Osteoblast (primary cell): ENCODE data around the gene PGS1. TPM values are rescaled to one million over a fixed set of nuclear protein-coding genes. Genes with fewer than 3 reads are reported as not detected.
"Not testable (repeated sequence)": the region's sequence is repeated elsewhere in the genome, so short reads cannot be mapped to it uniquely, and the experiment has no call there.

Experiments
- DNase-seq: peaks from one replicate; pipeline ENCODE4 v3.0.0; 2011; ENCODE audit warnings: low spot score, mixed read lengths; ENCODE audit not compliant: insufficient read length; ENCODE audit errors: missing footprints
- H2AFZ ChIP-seq: 2 replicates; pipeline ENCODE4 v1.6.0; 2011; ENCODE audit warnings: mild to moderate bottlenecking, low read length
- H3K27ac ChIP-seq: 2 replicates; pipeline ENCODE4 v1.5.1; 2011; ENCODE audit warnings: mild to moderate bottlenecking, low read depth, low read length, moderate library complexity
- H3K27me3 ChIP-seq: 2 replicates; pipeline ENCODE4 v1.6.0; 2012; ENCODE audit warnings: mild to moderate bottlenecking, control low read depth, inconsistent platforms, low read length, moderate library complexity; ENCODE audit not compliant: insufficient read depth
- H3K36me3 ChIP-seq: 2 replicates; pipeline ENCODE4 v1.5.1; 2011; ENCODE audit warnings: mild to moderate bottlenecking, low read length, control low read depth, moderate library complexity; ENCODE audit not compliant: insufficient read depth
- H3K4me1 ChIP-seq: 2 replicates; pipeline ENCODE4 v1.5.1; 2011; ENCODE audit warnings: mild to moderate bottlenecking, low read length, control low read depth, moderate library complexity; ENCODE audit not compliant: insufficient read depth
- H3K4me2 ChIP-seq: 2 replicates; pipeline ENCODE4 v1.6.0; 2011; ENCODE audit warnings: mild to moderate bottlenecking, low read length; ENCODE audit not compliant: insufficient read depth
- H3K4me3 ChIP-seq: fragments of 200-600 bp; sonication (generic); 3 replicates; pipeline ENCODE4 v1.5.1; 2012; ENCODE audit warnings: mild to moderate bottlenecking, low read length, inconsistent platforms; ENCODE audit not compliant: insufficient read depth
- H3K79me2 ChIP-seq: 2 replicates; pipeline ENCODE4 v1.6.0; 2012; ENCODE audit warnings: mild to moderate bottlenecking, low read length, control low read depth, inconsistent platforms; ENCODE audit not compliant: insufficient read depth
- H3K9me3 ChIP-seq: 2 replicates; pipeline ENCODE4 v1.5.1; 2011; ENCODE audit warnings: low read depth, low read length, control low read depth
- H4K20me1 ChIP-seq: 2 replicates; pipeline ENCODE4 v1.6.0; 2012; ENCODE audit warnings: mild to moderate bottlenecking, low read length, control low read depth; ENCODE audit not compliant: insufficient read depth
- total RNA-seq: library from RNA; depleted of rRNA; stranded (reverse); fragments of >200 nt; gene quantifications from 2 replicates; pipeline ENCODE4 v1.2.3, GENCODE V29; 2012
- TF ChIP-seq, protein P1 (sequence below): IDR thresholded peaks from 2 replicates; pipeline ENCODE4 v1.5.1; 2011; ENCODE audit warnings: mild to moderate bottlenecking, low read depth, low read length, moderate library complexity; ENCODE audit errors: extremely low read depth

The PGS1 gene, protein sequence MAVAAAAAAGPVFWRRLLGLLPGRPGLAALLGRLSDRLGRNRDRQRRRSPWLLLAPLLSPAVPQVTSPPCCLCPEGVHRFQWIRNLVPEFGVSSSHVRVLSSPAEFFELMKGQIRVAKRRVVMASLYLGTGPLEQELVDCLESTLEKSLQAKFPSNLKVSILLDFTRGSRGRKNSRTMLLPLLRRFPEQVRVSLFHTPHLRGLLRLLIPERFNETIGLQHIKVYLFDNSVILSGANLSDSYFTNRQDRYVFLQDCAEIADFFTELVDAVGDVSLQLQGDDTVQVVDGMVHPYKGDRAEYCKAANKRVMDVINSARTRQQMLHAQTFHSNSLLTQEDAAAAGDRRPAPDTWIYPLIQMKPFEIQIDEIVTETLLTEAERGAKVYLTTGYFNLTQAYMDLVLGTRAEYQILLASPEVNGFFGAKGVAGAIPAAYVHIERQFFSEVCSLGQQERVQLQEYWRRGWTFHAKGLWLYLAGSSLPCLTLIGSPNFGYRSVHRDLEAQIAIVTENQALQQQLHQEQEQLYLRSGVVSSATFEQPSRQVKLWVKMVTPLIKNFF
- 34.4 and 39.5 TPM in 2 replicates for total RNA-seq

DNA sequence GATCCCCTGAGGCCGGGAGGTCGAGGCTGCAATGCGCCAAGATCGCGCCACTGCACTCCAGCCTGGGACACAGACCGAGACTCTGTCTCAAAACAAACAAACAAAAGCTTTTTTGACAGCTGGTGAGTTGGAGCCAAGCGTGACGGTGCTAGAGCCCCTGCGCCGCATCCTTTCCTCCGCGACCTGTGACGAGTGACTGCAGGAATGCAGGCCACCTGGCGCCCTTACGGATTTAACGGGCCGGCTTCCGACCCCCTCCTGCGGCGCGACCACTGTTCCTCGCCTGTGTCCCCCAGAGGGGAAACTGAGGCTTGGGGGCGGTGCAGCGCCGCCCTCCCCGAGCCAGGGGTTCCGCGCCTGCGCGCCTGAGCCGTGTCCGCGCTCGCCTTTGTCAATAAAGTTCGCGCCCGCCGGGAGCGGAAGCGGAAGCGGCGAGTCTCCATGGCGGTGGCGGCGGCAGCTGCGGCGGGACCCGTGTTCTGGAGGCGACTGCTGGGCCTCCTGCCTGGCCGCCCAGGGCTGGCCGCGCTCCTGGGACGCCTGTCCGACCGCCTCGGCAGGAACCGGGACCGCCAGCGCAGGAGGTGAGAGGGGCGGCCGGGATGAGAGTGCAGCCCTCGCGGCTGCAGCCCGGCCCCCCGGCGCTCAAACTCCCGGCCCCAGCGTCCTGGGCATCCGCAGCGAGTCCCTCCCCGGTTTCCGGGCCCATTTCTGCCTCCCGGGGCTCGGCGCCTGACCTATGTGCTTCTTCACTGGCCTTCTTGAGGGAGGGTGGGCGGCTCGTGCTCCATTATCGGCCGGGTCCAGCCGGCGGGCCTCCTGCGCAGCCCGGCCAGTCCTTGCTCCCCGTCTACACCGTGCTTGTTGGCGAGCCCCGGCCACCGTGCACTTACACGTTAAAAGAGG lies at the start of gene PGS1:
Gene PGS1 (plus strand): TSS at position 425 of the 906 bp plus-strand sequence. CDS start 17 bp downstream, at position 442.
- Histone ChIP-seq H3K79me2 (peaks cover 50% of the 10 kb centered on the region), H3K27me3 (no peaks in the 10 kb centered on the region), H3K36me3 (peaks cover 7% of the 10 kb centered on the region), H3K4me2 (peak within 1 kb of the TSS; percentile 78), H2AFZ (peak within 1 kb of the TSS; percentile 93), H3K27ac (peak within 1 kb of the TSS; percentile 100), H3K9me3 (no peaks in the 10 kb centered on the region), H3K4me1 (peaks cover 58% of the 10 kb centered on the region), H3K4me3 (peak within 1 kb of the TSS; percentile 92), H4K20me1 (peaks cover 4% of the 10 kb centered on the region)
- TF ChIP-seq, protein P1, sequence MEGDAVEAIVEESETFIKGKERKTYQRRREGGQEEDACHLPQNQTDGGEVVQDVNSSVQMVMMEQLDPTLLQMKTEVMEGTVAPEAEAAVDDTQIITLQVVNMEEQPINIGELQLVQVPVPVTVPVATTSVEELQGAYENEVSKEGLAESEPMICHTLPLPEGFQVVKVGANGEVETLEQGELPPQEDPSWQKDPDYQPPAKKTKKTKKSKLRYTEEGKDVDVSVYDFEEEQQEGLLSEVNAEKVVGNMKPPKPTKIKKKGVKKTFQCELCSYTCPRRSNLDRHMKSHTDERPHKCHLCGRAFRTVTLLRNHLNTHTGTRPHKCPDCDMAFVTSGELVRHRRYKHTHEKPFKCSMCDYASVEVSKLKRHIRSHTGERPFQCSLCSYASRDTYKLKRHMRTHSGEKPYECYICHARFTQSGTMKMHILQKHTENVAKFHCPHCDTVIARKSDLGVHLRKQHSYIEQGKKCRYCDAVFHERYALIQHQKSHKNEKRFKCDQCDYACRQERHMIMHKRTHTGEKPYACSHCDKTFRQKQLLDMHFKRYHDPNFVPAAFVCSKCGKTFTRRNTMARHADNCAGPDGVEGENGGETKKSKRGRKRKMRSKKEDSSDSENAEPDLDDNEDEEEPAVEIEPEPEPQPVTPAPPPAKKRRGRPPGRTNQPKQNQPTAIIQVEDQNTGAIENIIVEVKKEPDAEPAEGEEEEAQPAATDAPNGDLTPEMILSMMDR = no peak
- peak; percentile 89 for DNase-seq

DNA sequence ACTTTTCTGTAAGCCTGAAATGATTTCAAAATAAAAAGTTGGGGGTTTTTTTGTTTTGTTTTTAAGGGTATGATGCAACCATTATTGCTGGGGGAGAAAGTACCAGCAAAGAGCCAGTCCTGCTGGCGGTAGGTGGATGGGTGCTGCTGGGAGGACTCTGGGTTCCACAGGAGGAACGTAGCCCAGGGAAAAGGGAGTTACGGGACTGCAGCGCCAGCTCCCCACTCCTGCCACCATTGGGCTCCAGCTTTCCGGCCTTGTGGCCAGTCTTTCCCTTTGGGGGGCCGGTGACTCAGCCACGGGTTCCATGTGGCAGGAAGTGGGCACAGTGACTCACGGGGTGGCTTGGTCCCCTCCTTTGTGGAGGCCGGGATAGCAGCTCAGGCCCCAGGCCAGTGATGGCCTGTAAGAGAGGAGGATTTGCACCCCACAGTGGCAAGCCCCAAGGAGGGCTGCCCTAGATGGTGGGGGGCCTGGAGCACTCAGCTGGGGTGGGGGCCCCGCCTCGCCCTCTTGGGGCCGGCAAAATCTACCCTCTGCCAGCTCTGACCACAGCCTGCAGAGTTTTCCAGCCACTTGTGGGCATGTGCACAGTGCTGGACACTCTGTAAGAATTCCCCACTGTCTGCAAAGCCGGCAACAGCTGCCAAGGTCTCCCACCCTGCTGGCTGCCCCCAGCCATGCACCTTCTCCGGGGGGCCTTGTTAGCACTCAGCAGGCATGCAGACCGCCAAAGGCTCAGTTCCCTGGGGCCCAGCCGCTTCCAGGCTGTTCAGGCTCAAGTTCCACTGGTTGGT lies 49.0 kb upstream of the PGS1 start:
- TF ChIP-seq, protein P1 = peak; percentile 13
- Histone ChIP-seq H3K27ac (peak overlapping the region; percentile 90), H3K27me3 (no peaks in the 10 kb centered on the region), H2AFZ (peak overlapping the region; percentile 73), H3K4me3 (no peak overlapping the region), H3K4me1 (peaks cover 47% of the 10 kb centered on the region), H4K20me1 (no peaks in the 10 kb centered on the region), H3K9me3 (no peaks in the 10 kb centered on the region), H3K36me3 (no peaks in the 10 kb centered on the region), H3K79me2 (no peaks in the 10 kb centered on the region), H3K4me2 (peak overlapping the region; percentile 60)
- DNase-seq = peak; percentile 94

DNA sequence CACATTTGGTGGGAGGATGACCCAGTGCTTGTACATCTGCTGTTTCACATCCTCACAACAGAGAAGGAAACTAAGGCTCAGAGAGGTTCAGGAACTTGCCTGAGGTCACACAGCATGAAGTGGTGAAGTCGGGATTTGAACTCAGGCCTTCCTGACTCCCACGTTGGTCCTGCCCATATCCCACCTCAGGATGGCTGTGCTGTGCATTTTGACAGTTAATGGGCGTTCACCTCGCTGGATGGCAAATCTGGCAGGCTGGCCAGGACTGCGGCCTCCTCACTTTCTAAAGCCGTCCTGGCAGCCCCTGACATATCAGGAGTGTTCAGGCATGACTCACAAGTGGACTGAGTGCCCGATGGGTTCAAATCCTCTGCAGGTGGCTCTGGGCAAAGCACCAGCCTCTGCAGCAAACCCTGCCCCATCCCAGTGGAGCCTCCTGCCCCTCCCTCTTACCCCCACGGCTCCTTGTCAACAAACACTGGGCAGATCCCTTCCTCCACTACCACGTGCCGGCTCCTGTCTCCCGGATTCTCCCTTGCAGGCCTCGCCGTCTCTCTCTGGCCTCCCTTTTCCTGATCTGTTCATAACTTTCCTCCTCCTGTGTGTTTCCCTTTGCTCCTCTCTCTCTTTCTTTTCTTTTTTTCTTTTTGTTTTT lies 47.8 kb upstream of the PGS1 start:
- TF ChIP-seq, protein P1 = no peak
- no peak overlapping the region for H3K4me3 ChIP-seq
- peaks cover 44% of the 10 kb centered on the region for H3K4me1 ChIP-seq
- H3K36me3 ChIP-seq = no peaks in the 10 kb centered on the region
- H4K20me1 ChIP-seq = no peaks in the 10 kb centered on the region
- peak overlapping the region; percentile 47 for H2AFZ ChIP-seq
- H3K79me2 ChIP-seq = no peaks in the 10 kb centered on the region
- peak; percentile 89 for DNase-seq
- no peak overlapping the region for H3K4me2 ChIP-seq
- H3K27me3 ChIP-seq = no peaks in the 10 kb centered on the region
- H3K27ac ChIP-seq = peak overlapping the region; percentile 79
- no peaks in the 10 kb centered on the region for H3K9me3 ChIP-seq

DNA sequence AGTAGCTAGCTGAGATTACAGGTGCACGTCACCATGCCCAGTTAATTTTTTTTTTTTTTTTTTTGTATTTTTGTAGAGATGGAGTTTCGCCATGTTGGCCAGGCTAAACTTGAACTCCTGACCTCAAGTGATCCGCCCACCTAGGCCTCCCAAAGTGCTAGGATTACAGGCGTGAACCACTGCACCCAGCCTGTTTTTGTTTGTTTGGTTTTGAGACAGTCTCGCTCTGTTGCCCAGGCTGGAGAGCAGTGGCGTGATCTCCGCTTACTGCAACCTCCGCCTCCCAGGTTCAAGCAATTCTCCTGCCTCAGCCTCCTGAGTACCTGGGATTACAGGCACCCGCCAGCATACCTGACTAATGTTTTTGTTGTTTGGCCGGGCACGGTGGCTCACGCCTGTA lies 47.1 kb upstream of the PGS1 start:
- not testable (repeated sequence) for H3K4me2 ChIP-seq, H3K79me2 ChIP-seq, H3K4me3 ChIP-seq, H4K20me1 ChIP-seq, H3K9me3 ChIP-seq, H3K27me3 ChIP-seq, H3K27ac ChIP-seq, H3K36me3 ChIP-seq, DNase-seq, H2AFZ ChIP-seq
- peaks cover 45% of the 10 kb centered on the region for H3K4me1 ChIP-seq
